Stimulated activated CD8-positive, alpha-beta memory T cell treated with anti-CD3 and anti-CD28 coated beads, Interleukin-4, amount 100 ng/mL, for 4 hours (primary cell): Measurements from ENCODE around the gene PBX1.

ENCODE experiments used
- DNase-seq, 2 donors: peaks; one replicate each; pipeline ENCODE4 v3.0.0-alpha.2; 2020; ENCODE audit warnings: low read depth in 2 of 2, low spot score in 1 of 2

Gene PBX1

DNA sequence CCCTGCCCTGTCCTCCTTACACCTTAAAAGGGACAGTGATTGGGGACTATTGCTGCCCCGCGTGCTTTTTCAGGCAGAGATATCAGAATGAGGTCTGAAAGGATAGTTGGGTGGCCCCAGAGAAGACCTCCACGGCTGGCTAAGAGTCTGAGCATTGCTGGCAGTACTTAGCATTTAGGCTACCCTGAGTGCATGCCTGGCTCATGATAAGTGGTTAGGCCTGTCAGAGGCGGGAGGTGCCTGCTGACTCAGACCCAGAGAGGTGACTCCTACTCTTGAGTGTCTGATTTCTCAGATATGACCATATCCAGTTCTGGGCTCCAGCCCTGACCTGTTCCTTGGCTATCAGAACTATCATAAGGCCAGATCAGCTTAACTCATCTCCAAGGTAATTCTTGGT lies 213.7 kb downstream of the PBX1 start:
- no peak for DNase-seq

DNA sequence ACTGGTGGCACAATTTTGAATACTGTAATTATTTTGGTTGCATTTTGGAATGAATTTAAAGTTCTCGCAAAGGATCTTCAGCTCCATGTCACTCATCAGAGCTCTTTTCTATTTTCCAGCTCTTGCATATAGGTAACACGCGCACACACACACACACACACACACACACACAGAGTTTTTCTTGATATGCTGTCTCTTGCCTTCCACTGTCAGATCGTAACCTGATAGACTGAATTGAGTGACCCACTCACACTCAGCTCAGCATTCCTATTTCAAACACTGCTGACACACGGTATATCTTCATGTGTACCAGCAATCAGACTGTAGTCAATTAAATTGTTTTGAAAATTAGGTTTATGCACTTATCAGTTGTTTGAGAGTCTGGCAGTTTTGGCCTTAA lies 214.1 kb downstream of the PBX1 start:
- no peak for DNase-seq

DNA sequence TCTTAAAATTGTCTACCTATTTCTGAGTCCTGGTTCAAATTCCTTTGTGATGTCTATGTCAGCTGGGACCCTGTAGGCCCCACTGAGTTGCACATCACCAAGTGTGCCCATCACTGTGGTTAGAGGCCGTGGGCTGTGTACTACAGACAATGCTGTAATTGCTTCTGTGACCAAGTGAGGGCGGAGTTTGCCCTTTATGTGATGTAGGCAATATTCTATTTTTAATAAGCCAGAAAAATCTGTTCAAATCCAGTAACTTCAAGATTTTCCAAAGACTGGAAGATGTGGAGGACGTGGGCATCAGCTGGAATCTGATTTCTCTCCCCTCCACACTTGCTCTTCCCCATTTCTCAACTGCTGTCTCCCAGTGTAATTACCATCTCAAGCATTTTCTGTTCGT lies 215.4 kb downstream of the PBX1 start:
- no peak for DNase-seq

DNA sequence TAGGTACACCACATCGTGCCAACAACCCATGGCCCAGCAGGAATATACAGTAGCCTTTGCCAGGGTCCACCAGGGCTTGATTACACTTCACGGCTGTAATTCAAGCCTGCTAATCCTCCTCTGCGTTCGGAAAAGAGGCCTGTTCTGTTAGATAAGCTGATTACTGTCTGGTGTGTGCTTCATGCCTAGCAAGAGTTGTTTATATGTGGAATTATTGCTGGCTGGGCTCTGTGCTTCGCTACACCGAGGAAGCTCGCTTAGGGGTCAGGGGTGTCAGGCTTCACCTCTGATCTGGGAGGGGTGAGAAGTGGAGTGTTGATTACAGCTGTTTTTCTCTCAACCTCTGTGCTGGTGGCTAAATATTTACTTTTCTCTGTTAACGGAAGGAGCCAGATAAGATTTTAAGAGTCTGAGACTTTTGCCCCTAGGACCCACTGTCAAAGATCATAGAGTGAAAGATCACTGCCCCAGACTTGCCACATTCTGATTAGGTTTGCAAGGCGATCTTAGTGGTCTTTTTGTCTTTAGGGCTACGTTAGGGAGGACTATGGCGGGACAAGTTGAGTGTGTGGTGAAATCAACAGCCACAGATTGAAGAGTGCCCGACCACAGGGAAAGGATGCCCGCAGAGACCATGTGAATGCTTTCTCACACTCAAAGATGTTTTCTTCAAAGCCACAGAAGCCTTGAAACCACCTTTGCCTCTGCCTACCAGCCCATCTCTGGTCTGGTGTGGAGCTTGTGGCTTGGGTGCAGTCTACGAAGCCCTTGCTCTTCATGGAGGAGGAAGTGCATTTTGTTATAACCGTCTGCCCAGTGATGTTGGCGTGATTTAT lies 216.1 kb downstream of the PBX1 start:
- no peak for DNase-seq

DNA sequence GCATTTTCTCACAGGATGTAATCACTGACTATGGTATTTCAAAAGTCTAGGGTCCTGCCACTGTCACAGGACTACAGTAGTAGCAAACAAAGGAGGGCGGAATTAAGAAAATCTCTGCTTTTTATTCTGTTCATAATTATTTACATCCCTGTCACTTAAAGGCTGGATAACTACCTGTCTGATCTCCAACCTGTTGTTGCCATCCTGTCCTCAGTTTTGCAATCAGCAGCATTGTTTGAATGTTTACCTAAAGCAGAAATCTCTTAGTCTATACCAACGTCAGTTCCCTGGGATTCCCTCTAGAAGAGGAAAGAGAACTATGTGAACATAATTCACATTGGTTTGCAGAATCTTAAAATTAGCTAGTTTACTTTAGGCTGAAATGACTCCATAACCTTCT lies 218.5 kb downstream of the PBX1 start:
- no peak for DNase-seq

DNA sequence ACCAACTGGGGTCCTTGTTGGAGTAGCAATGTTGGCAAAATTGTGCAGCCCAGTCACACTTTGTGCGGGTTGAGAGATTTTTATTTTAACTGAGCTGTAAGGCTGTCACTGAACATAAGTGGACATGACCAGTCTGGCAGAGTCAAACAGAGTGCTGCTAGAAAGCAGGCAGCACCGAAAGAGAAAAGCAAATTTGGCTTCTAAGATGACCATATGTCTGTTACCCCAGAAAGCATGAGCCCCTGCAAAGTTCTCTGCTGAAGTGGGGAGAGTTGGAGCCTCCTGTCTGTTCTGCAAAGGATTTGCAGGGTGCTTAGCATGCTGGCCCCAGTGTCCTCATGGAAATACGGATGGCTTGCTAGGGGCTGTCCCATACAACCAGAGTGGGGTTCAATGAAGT lies 220.4 kb downstream of the PBX1 start:
- DNase-seq: no peak

DNA sequence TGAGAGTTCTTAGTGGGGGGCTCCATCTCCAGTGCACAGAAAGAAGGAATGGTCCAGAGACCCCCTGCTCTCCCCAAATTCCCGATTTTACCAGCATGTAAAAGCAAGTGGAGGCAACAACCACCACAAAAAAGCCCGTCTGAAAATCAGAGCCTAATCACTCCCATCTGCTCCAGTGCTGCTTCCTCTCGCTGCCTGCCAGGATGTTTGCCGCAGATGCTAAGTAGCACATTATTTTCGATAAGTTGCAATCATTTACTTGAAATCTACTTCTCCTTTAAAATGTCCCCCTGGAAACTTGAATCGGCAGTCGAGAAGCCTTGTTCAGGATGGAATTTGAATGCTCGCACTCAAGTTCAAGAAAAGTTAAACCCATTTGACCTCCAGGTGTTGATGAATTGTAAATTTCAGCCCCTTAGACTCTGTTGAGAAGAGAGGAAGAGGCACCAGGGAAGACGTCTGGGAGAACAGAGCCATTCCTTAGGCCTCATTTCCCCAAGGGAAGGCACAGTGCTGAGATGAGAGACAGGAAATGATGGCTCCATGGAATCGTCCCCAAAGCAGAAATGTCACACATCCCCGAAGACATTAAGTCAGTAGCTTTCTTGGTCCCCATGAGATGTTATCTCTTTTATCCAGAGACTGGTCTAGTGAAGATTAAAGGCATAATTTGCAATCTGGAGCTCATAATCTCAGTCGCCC lies 221.3 kb downstream of the PBX1 start:
- no peak for DNase-seq

DNA sequence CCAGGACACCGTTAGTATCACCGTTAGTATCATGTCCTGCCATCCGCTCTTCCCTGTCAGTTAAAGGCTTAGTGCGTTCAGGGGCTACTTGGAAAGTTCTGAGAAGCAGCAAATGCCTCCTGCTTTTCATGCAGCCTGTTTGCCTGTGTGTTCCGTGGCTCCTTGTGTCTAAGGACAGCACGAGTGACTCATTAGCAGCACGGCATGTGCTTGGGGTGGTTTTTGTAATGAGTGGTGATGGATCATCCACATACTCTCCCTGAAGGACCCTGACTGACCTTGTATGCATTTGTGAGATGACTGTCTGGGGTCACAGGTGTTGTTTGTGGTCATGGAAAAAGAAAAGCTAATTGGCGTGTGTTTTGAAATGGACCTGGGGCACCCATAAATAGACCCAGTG lies 221.9 kb downstream of the PBX1 start:
- no peak for DNase-seq

DNA sequence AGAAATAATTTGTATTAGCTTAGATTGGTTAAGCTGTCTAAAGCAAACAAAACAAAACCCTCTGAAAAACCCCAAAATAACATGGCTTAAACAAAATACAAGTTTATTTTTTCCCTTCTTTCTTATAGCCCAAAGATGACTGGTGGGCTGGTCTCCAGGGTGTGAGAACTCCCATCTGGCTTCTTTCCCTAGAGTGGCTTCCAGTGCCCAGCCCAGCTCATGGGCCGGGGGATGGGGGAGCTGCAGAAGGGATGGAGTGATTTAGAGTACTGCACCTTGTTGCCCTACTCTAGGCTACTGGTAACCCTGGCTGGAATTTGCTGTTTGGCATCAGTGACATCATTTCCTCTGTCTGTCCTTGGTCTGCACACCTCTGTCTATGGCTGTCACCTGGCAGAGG lies 223.0 kb downstream of the PBX1 start:
- no peak for DNase-seq

DNA sequence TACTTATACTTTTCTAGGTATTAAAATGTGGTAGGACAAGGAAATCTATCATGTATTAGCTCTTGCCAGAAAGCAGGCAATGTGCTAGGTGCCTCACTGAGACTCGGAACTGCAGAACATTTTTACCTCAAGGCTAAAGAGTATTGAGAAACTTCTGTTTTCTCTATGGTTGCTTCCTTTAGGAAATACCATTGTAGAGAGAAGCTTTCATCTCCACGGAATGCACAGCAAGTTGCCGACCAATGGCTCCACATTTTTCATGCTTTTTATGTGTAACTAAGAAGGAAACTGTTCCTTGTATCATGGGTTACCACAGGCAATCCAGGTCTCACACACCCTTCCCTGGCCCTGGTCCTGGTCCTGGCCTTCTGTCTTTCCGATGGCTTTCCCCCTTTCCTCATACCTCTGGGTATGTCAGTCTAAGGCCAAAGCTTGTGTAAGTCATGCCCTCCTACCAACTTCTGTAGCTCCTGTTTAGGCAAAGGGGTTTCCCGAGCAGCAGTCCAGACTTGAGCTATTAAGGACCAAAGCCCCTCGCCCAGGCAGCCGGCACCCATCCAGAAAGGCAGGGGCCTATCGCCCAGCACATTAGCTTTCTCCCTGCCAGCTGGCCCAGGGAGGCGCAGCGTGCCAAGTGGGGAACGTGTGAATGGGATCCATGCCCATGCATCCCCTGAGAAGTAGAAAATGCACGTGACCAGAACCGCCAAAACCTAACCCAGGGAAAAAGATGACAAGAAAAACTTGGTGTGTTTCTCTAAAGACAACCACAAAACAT lies 225.0 kb downstream of the PBX1 start:
- no peak for DNase-seq

DNA sequence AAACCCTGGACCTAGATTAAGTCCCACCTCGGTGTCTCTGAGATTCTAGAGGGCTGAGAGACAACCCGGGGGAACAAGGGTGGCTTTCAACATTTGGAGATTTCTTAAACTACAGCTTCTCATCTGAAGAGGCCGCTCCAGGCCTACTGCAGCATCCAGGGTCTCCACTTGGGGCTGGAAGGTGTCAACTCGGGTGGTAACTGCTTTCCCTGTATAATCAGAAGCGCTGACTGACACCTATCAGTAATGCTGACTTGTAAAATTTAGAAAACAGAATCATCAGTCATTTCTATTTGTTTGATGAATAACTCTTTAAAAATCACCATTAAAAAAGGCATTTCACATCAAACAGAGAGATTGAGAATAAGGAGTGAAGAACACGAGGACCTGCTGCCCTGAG lies 226.0 kb downstream of the PBX1 start:
- DNase-seq: no peak

DNA sequence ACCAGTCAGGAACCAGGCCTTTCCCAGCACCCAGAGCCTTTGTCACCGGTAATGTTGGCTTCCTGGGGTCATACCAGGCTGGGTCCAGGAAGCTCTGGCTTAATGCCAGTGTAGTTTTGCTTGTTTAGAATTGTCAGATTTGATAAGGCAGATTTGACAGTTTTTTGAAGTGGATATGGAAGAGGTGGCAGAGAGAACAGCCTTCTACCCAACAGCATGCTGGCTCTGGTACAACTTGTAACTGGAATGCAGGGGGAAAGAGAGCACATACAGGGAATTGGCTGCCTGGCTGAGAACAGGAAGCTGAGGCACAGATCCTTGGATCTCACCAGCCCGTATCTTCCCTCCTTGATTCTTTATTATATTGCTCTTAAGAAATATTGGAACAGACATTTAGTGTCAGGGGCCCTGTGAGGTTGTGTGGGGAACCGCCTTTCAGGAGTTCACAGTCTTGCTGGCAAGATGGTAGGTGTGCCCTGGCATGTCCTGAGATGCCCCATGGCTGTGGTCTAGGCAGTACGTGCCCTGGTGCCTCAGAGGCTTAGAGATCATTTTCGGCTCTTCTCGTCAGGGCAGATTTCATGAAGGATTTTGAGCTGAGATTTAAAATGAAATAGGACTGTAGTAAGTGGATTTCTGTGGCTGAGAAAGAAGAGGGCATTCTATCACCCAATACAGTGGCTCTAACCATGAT lies 227.0 kb downstream of the PBX1 start:
- no peak for DNase-seq

DNA sequence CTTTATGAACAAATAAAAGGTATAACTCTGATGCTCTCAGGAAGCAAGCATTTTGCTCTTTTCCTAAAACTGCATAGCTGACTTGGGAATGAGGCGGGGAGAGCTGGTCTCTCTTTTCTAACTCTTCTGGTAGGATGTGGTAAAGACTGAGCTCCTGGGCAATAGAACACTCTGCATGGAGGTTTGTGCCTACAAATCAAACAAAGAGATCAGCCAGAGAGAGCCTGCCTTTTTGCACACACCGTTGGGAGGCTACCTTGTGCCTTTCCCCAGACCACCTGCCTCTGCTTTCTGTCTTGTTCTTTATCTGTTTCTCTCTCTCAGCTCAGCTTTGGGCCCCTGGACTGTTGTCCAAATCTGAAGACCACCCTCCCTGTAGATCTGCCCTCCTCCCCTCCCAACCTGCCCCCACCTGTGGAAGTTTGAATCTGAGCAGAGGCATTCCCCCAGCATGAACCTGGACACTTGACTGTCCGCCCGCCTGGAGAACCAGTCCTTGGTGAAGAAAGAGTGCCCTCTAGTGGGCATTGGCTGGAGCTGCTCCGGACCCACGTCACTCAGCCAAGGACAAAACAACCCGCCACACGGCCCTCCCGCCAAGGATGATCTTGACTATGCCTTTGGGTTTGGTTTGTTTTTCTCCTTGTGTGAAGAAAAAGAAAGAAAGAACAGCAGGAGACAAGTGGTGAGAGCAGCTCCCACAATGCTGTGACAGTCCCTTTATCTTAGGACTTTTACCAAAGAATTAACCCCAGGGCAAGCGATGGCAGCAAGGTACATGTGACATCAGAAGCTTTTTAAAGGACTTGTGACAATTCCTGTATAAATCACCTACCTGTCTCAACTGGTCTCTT lies 228.2 kb downstream of the PBX1 start:
- peak; percentile 6 to 13 for DNase-seq

DNA sequence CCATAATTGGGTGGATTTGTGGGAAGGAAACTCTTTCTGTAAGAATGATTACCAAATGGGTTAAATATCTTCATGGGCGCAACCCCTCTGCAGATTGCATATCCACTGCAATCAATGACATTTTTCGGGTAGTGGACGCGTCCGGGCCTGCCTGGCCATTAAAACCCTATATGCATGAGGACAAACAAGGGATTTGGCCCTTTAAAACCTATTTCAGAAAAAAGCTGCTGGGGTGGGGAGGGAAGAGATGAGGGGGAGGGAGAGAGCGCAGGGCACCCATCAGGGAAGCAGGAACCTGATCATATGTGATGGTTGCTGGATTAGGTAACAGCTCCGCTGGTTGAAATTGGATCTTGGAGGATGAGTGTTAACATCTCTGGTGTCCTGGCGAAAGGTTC lies 228.8 kb downstream of the PBX1 start:
- DNase-seq: no peak

DNA sequence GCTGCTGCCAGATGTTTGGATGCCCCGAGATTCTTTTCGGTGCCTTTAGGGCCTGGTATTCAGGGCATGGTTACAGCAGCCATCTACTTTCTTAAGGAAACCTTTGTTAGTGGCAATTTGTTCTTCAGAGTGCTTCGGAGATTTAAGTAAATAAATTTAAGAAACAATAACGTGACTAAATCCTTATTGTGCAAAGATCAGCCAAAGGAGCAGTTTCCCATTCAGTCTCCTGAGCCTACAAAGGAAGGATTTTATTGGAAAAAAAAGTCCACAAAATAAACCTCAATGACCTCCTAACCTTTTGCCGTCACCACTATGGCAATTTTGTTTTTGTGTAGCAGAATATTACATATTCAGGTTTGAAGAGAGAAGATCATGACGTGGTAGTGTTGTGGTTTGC lies 231.1 kb downstream of the PBX1 start:
- DNase-seq: no peak

DNA sequence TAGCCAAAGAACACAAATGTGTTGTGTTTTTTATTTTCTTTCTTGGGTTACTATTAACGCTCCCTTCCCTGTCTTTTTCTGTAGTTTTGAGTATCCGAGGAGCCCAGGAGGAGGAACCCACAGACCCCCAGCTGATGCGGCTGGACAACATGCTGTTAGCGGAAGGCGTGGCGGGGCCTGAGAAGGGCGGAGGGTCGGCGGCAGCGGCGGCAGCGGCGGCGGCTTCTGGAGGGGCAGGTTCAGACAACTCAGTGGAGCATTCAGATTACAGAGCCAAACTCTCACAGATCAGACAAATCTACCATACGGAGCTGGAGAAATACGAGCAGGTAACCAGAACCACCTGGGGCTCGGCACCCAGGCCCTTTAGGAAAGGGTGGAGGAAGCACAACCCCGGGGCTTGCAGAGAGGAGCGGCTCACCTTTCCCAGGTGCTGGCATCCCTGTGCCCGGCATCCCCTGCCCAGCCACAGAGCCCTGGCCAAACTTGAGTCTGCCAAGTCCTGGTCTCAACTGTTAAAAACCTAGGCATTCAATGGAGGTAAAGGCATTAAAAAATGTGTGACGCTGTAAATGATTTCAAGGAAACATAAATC lies 233.5 kb downstream of the PBX1 start:
- DNase-seq: no peak

DNA sequence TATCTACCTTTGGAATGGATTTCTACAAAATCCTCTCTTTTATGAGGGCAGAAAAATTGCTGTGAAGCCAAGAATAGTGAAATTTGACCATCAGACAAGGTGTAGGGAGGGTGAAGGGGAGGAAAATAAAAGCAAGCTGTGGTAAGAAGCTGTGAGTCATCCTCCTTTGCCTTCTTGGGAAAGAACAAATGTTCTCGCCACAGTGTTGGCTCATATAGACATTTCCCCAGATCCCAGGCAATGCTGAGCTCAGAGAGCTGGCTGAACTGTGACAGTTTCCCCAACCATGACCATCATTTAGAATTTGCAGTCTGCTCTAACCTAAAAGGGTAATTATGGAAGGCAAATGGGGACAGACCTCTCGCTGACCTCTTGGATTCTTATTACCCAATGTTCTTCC lies 235.4 kb downstream of the PBX1 start:
- DNase-seq: no peak

DNA sequence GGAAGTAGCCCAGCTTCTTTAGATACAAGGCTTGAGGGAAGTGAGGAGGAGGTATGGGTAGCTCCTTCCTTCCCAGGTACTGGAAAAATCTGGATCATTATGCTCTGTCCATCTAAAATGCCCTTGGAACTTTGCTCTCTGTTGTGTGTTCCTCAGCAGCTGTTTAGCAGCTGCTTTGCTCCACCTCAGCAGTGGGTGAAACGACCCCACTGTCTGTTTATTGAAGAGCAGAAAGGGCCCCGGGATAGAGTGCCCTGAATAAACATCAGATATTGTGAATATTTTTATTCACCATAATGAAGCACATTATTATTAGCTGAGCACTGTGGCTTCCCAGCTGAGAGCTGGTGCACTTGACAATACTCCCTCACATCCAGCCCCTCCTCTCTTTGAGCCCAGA lies 237.9 kb downstream of the PBX1 start:
- DNase-seq: no peak

DNA sequence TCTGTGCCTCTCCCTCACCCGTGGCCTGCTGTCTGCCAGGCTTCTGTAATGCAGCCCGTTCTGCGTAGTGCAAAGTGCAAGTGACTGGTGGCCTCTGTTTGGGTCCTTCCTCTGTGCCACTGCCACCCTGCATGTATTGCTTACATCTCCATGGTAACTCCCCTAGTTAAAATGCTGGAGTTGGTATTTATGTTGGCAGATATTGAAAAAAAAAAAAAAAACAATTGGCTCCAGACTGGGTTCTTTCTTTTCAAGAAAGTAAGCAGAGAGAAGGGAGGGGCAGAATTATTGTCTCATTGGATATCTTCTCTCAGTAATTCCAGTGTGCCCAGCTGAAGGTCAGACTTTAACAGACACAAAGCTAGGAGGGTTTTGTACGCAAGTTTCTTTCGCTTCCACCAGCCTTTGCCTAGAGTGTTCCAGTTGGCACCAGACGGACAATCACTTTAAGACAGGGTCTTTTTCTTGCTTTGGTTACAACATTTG lies 242.3 kb downstream of the PBX1 start:
- no peak for DNase-seq
